ENCODE results near the gene STPG4. TPM values are rescaled to one million over a fixed set of nuclear protein-coding genes. Genes with fewer than 3 reads are reported as not detected.
A peak's percentile ranks its signal among the peaks of the same experiment; 100 is the strongest.

Gene STPG4
- polyA plus RNA-seq, 4 donors = 0.22 to 0.24 TPM; not detected in 2

DNA sequence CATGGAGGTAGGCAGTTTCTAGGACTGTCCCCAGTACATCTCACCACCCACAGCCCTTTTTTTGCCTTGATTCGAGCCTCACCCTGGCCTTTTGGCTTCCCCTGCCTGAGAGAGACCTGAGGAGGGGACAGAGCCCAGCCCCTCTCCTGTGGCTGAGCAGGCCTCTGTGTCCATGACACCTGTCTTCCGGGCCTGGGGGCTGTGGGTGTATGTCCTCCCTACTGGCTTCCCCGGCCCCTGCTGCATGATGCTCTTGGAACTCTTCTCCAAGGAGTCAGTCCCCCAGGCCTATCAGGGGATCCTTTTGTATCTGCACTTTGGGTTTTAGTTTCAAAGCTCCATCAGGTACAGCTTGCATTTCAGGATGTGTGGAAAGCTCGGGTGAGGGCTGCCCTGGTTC is 80.4 kb downstream of the STPG4 start:
- DNase-seq (ENCODE audit: low read depth in 4 of 4, low spot score in 3 of 4) = no peak

DNA sequence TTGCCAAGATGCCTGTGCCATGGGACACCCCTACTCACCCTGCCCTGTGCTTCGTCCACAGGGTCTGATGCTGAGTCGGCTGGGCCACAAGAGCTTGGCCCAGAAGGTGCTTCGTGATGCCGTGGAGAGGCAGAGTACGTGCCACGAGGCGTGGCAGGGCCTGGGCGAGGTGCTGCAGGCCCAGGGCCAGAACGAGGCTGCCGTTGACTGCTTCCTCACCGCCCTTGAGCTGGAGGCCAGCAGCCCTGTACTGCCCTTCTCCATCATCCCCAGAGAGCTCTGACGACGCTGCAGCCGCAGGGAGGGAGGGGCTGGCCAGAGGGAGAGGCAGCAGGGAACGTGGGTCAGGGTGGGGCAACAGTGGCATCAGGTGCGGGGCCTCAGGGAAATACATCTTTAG is 81.5 kb downstream of the STPG4 start:
- no peak for DNase-seq (ENCODE audit: low read depth in 4 of 4, low spot score in 3 of 4)

DNA sequence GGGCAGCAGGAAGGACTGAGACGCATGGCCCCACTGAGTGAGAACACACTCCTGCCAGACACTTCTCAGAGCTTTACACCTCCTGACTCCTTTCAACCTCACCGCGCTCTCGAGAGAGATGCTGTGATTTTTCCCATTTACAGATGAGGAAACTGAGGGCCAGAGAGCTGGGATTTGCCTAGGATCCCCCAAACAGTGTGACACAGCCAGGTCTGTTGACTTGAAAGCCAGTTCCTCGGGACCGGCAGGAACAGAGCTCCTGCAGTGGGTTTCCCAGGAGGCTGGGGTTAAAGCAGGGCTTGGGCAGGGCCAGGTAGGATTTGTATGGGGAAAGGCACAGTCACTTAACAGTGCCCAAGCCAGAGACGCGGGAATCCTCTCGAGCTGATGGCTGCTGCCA is 81.9 kb downstream of the STPG4 start:
- no peak for DNase-seq (ENCODE audit: low read depth in 4 of 4, low spot score in 3 of 4)

DNA sequence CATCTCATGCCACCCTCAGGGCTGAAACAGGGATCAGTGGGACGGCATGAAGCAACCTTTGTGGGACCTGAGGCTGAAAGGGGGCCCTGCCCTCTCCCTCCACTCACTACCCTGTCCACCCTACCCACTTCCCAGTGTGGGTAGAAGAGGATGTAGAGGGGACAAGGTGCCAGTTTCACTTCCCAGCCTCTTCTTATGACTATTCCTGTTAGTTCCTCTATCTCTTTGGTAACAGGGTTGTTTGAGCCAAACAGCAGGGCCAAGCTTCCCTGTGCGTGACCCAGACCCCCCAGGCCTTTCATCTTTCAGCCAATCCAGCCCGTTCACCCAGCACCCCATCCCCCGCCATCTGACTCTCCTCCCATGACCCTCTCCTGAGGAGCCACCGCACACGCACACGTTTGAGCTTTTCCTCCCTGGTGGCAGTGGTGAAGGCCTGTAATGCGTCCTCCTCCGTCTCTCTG is 82.3 kb downstream of the STPG4 start:
- DNase-seq (ENCODE audit: low read depth in 4 of 4, low spot score in 3 of 4) = no peak

DNA sequence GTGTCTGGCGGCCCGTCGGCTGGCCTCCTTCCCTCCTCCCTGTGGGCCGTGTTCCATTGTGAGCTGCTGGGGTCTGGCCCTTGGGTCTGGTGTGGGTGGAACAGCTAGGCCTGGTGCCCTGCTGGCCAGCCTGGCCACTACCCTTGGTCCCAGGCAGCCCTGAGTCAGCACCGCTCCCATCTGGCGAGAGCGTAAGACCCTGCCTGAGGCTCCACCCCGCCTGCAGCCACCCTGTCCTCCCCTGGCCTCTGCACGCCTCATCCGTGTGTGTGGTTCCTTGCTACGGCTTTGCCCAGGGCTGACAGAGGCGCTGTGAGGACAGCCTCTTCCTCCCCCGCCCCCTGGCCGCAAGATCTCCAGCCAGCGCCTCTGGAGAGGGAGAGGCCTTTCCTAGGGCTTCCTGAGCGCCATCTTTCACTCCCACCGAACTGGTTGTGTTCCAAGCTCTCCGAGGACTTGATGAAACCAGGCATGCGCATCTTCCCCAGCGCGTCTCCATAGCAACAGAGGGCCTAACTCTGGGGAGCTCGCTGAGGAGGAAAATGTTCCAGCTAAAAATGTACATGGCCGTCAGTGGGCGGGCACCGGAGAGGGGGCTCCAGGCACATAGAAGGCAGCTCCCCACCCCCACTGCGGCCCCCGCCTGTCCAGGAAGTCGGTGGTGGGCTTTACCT is 83.0 kb downstream of the STPG4 start:
- DNase-seq (ENCODE audit: low read depth in 4 of 4, low spot score in 3 of 4) = peak; percentile 49 to 83 (median 76)

DNA sequence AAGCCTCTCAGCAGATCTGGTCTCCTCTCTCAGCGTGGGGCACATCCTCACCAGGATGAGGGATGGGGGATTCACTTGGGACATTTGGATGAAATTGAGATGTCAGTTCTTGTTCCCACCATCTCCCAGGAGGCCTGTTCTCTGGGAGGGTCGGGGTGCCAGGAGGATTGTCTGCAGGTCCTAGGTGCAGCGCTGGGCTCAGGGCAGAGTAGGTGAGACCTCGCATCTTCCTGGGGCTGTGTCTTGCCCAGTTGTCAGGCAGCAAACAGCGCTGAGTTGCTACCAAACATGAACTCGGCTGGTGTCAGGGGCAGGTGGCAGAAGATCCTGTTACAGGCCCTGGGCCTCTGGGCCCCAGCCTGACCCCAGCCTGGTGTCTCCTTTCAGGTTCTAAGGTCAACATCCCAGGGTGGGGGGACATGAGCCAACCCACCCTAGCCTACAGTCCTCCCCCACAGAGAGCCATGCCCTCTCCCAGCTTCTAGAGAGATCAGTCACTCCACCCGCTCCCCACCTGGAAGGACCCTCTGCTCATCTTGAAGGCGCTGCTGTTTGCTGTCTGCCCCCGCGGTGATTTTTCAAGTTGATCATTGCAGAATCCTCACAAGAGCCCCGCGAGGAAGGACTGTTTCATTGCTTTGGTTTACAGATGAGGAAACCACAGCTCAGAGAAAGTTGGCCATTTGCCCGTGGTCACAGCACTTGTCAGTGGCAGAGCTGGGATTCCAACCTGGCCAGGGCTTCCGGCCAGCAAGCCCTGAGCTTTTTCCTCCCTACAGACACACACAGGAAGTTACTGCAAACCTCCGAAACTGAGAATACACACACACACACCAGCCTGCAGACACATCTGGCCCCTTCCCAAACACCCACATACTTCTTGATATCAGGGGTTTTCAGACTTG is 83.9 kb downstream of the STPG4 start:
- no peak for DNase-seq (ENCODE audit: low read depth in 4 of 4, low spot score in 3 of 4)

DNA sequence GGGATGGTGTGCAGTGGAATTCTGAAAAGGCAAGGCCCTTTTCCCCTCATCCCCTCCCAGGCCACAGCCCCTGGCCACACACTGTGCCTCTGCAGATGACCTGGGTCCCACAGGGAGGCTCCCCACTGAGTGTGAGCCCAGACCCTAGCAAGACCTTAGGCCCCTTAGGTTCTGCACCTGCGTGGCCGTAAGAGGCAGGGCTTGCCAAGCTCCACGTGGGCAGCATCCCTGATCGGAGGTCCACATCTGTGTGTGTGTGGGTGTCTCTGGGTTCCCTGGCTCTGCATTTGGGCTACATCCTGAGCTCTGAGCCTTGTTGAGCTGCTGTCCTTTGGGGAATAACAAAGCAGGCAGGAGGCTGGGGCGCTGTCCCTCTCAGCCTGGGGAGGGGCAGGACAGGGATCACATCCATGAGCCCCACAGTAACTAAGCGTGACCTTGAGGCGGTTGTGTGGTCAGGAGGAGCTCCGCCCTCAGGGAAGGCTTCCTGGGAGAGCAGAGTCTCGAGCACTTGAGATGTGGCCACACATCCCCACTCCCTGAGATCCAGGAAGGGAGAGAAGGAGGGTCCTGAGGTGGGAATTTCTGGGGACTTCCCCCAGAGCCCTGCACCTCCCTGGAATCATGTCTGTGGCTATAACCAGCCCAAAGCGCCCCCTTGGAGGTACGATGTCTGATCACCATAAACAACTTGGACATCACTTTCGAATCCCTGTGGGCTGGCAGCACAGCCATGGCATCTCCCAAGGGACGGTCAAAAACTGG is 84.8 kb downstream of the STPG4 start:
- DNase-seq (ENCODE audit: low read depth in 4 of 4, low spot score in 3 of 4) = no peak

DNA sequence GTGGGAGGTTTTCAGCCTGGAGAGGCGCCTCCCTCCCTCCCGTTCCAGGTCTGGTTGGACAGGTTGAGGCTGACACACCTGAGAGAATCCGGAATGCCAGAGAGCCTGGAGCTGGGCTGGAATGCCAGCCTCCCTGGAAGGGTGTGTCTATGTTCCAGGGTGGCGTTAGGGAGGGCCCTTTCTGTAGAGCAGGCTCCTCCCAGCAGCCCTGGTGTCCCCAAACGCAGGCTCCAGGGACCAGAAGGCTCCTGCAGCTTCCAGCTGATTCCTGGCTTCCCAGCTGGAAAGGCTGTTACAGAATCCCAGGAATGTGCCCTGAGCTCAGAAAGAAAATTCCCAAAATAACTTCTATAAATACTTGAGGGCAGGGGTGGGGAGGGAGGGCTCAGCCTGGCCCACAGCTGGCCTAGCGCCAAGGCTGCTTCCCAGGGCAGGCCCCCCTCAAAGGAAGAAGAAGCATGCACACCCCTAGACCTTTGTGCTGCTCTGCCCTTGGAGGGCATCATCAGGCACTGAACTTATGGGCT is 85.4 kb downstream of the STPG4 start:
- DNase-seq (ENCODE audit: low read depth in 4 of 4, low spot score in 3 of 4) = peak in 2 of 4 donors; percentile 55 to 66

DNA sequence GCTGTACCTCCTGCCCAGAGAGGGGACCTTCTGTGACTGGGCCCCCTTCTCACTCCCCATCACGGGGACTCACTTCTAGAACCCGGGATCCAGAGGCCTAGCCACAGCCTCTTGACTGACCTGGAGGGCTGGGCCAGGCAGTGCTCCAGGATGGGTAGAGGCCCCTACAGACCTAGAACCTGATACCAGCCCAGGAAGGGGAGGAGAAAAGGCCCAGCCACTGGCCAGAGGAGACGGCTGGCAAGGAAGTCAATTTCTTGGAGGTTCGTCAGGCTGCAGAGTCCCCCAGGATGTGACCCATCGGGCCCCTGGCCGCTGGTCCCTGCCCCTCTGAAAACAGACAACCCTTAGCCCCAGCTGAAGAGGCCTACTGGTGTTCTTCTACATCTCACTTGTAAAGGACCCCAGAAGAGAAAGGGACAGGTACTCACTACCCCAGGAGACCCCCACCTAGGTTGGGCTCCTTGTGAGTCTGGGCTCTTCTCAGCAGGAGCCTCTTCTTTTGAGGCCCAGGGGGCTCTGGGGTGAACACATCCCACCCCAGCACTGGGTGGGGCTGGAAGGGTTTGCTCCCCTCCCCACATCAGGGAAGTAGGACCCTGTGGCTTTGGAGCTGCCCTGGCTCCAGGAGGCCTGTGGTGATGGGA is 86.0 kb downstream of the STPG4 start:
- no peak for DNase-seq (ENCODE audit: low read depth in 4 of 4, low spot score in 3 of 4)

DNA sequence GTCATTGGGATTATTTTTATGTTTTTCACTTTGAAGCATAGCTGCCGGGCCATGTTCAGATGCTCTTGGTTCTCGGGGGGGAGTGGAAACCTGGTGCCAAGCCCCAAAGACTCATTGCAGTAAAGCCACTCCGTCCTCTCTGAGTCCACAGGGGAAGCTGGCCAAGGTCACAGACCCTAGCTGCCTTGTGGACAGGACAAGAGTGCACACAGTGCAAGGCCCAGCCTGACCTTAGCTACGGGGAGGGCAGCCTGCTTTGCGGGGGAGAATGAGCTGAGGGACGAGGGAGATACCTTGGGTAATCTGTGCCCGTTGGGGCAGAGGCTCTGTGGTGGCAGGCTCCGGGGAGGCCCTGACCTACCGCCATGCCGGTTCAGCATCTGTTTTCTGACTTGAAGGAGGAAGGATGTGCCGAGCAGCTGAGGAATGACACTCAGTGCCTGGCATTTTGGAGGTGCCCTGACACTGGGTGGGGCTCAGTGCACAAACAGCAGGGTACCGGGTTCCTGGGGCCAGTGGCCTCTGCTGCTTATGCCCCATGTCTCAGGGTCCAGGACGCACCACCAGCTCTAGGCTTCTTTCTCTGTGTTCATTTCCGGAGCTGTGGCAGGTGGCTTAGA is 87.2 kb downstream of the STPG4 start:
- no peak for DNase-seq (ENCODE audit: low read depth in 4 of 4, low spot score in 3 of 4)

DNA sequence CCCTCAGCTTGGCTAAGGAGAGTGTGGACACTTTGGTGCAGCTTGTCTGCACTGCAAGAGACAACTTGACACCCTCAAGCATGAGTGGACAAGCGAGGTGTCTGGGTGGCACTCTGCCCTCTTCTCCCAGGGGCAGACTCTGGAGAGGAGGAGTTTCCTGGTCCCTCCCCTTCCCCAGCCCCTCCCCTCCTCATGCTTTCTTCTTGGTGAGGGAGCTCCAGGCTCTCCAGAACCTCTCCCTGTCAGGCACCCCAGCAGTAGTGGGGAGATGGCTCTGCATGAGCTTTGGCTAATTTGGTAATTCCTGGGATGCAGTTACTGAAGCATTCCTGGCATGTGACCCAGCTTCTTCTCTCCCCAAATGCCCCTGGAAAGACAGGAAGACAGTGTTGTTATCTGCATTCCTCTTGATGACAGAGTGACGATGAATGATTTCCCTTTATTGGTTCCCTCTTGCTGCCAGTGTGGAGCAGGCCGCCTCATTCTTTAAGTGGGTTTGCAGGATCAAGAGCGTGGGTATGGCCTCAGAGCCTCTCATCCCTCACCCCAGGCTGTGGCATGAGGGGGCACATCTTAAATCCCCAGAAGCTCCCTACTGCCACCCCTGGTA is 89.2 kb downstream of the STPG4 start:
- no peak for DNase-seq (ENCODE audit: low read depth in 4 of 4, low spot score in 3 of 4)

DNA sequence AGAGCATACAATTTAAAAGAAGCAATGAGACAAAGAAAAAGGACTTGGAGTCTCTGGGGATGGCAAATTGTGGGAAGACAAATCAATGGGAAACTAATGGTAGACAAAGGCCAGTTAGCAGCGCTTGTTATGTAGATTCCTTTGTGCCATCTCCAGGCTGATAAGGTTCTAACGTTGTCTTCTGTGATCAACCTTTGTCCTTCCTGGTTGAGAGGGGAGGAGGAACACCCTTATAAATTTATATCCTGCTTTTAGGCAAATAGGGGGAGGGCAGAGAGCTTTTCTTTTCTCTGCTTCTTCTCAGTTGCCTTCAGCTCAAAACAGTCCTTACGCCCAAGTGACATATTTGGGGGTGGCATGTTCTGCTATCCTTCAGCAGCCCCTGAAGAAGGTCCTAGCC is 89.8 kb downstream of the STPG4 start:
- no peak for DNase-seq (ENCODE audit: low read depth in 4 of 4, low spot score in 3 of 4)

DNA sequence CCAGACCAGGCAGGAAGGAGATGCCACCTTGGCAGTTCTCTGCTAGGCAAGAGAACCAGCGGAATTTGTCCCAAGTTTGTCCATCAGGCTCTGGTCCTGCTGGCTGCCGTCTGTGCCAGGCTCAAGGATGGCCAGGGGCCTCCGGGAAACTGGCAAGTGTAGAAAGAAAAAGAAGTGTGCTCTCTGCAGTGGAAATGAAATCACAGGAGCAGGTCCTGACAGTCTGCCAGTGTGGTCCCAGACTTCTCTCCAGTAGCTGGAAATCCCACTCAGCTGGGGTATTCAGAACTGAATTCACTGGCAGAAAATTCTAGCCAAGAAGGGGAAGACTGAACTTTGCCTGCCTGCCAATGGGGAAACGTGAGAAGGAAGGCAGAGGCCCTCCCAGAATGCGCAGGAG is 91.0 kb downstream of the STPG4 start:
- DNase-seq (ENCODE audit: low read depth in 4 of 4, low spot score in 3 of 4) = no peak

DNA sequence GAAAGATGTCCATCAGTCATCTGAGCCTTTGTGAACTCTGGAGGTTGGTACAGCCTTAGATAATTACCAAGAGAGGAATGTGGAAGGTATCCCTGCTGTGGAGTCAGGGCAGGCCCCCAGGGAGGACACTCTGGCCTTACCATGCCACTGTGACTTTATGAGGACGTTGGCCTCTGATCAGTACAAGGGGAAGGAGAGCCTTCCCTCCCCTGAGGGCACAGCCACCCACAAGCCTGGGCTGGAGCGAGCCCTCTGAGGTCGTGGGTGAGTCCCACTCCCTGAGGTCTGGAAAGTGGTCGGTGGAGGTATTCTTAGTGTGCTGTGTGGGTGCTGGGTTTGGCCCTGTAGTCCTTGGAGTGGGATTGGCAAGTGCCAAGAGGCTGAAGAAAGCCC is 91.6 kb downstream of the STPG4 start:
- DNase-seq (ENCODE audit: low read depth in 4 of 4, low spot score in 3 of 4) = no peak

DNA sequence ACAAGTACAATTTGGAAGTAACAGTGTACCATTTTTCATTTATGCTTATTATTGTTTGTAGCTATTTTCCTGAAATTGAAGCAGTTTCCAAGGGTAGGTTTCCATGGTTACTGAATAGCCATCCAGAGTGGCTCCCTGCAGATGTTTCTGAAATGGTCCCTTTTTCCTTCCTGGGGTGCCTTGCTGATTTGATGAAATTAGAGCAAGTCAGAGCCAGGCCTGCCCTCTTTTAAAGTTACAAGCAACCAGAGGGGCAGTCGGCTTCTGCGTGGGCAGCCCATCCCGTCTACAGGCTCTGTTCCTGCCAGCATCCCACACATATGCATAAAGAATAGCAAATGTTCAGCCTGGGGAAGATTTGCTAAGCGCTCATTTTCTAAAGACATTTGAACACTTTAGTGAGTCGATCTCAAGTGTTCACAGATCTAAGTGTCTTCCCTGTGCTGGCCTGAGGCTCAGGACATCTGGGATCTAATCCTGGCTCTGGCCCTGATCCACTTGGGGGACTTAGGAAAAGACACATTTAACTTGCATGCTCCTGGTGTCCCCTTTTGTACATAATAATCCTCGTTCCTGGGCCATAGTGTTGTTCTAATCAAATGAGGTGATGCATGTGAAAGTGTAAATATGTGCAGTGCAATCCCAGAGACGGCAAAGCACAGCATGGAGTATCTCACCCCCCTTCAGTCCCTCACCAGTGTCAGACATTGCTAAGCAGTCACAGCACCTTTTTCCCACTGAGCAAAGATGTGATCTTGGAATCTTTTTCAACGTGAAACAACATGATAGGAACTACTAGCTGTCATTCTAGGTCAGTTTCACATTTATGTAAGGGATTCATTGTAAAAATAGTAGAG is 92.2 kb downstream of the STPG4 start:
- DNase-seq (ENCODE audit: low read depth in 4 of 4, low spot score in 3 of 4) = no peak

DNA sequence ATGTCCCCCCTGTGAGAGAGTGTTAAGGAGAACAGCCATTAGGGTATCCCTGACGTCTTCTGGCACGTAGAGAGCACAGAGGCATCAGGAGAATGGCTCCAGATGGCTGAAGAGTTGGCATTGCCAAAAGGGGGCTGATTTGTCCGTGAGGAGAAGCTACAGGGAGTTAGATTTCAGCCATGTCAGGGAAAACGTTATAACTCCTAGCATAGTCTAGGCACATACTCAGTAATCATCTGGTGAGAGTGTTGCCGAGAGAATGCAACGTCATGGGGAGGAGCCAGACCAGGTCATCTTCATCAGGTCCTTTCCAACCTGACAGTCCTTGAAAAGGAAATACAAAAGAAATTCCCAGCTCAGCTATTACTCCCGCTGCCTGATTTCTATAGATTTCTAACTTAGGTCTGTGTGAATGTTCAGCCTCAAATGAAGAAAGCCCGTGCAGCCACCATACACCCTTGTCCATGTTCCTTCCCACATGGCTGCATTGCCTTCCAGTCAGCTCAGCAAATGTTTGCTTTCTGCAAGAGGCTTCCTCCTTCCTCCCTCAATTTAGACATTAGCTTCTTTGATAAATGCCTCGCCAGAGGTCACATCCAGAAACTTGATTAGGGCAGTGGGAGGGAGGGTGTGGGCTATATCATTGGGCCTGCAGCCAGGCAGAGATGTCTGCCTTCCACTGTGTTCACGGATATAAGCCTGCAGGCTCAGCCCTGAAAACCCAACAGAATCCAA is 93.0 kb downstream of the STPG4 start:
- no peak for DNase-seq (ENCODE audit: low read depth in 4 of 4, low spot score in 3 of 4)

DNA sequence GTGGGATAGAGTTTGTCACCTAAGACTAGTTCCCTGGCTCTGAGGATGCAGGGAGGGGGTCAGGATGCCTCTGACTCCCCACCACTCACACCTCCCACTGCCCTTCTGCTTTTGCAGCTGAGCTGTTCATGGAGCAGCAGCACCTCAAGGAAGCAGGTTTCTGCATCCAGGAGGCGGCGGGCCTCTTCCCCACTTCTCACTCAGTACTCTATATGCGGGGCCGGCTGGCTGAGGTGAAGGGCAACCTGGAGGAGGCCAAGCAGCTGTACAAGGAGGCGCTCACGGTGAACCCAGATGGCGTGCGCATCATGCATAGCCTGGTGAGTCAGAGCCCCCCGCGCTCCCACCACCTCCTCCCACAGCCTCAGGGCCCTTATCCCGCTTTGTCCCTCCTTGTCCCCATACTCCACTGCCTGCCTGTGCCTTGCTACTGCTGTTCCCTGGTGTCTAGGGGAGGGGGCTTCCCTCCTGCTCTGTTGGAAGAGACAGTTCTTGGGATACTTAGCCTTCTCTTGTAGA is 94.4 kb downstream of the STPG4 start:
- no peak for DNase-seq (ENCODE audit: low read depth in 4 of 4, low spot score in 3 of 4)

All from right renal pelvis (tissue), 4 donors.